H1 (cell line): ENCODE results near the gene WTIP. TPM values are rescaled to one million over a fixed set of nuclear protein-coding genes. Genes with fewer than 3 reads are reported as not detected.

Source experiments
- CTCF ChIA-PET: fragments of 300-600 bp; sonication (Branson Sonifier 250); formaldehyde crosslinking; loops from one replicate; lab custom pipeline; 2021; ENCODE audit not compliant: partially characterized antibody; lab: Charles Lee
- POLR2A ChIA-PET: fragments of 300-600 bp; sonication (Branson Sonifier 250); formaldehyde crosslinking; loops from one replicate; lab custom pipeline; 2021; ENCODE audit warnings: inconsistent platforms; ENCODE audit not compliant: partially characterized antibody; lab: Charles Lee
- DNase-seq, 2 experiments: peaks; one replicate each; pipeline versions ENCODE4 v3.0.0 to v3.0.0-alpha.2; 2010 to 2022; ENCODE audit warnings: low spot score in 2 of 2, low read depth in 1 of 2, mixed read lengths in 1 of 2
- FAIRE-seq: peaks from 2 replicates; lab custom pipeline; 2011; peaks lifted over from hg19 to GRCh38; lab: Jason Lieb, UNC
- H2AFZ ChIP-seq: 2 replicates; pipeline ENCODE4 v1.8.1; 2012; ENCODE audit warnings: low read length, inconsistent platforms
- H2AK5ac ChIP-seq: 2 replicates; pipeline ENCODE4 v1.6.1; 2013; ENCODE audit warnings: low read depth, low read length
- H2BK120ac ChIP-seq: replicated peaks from 2 replicates; pipeline ENCODE3; 2013; ENCODE audit warnings: low read depth, low read length, inconsistent platforms
- H2BK12ac ChIP-seq: 2 replicates; pipeline ENCODE4 v1.6.1; 2013; ENCODE audit warnings: low read depth, low read length
- H2BK15ac ChIP-seq: 2 replicates; pipeline ENCODE4 v1.6.1; 2013; ENCODE audit warnings: low read length
- H2BK20ac ChIP-seq: 2 replicates; pipeline ENCODE4 v1.6.1; 2013; ENCODE audit warnings: low read length
- H2BK5ac ChIP-seq: 2 replicates; pipeline ENCODE4 v1.6.1; 2013; ENCODE audit warnings: low read depth, low read length
- H3K14ac ChIP-seq: 2 replicates; pipeline ENCODE4 v1.6.1; 2013; ENCODE audit warnings: inconsistent platforms; ENCODE audit not compliant: insufficient read length
- H3K18ac ChIP-seq: 2 replicates; pipeline ENCODE4 v1.6.1; 2013; ENCODE audit warnings: low read length; ENCODE audit errors: extremely low read depth
- H3K23ac ChIP-seq: 2 replicates; pipeline ENCODE4 v1.6.1; 2013; ENCODE audit warnings: inconsistent platforms; ENCODE audit not compliant: insufficient read length
- H3K23me2 ChIP-seq: 2 replicates; pipeline ENCODE4 v1.6.1; 2013; ENCODE audit warnings: low read depth, low read length
- H3K27ac ChIP-seq: 2 replicates; pipeline ENCODE4 v1.6.1; 2011; ENCODE audit warnings: low read depth, low read length, inconsistent platforms
- H3K27me3 ChIP-seq, 4 experiments: replicated peaks in 1 of 4; 1 replicate in 1 of 4; 2 replicates in 3 of 4; pipeline versions ENCODE4 v1.6.1 to v1.8.1; 2011 to 2013; ENCODE audit warnings: low read length in 3 of 4, mild to moderate bottlenecking in 3 of 4, inconsistent platforms in 2 of 4, mixed read lengths in 2 of 4, moderate library complexity in 1 of 4; ENCODE audit not compliant: control insufficient read depth in 3 of 4, insufficient read depth in 3 of 4; ENCODE audit errors: extremely low read depth in 1 of 4
- H3K36me3 ChIP-seq, 4 experiments: 2 replicates each; pipeline versions ENCODE4 v1.6.1 to v1.8.1; 2011 to 2013; ENCODE audit warnings: mild to moderate bottlenecking in 4 of 4, low read length in 3 of 4, moderate library complexity in 2 of 4, control low read depth in 1 of 4, inconsistent platforms in 1 of 4; ENCODE audit not compliant: insufficient read depth in 4 of 4, control insufficient read depth in 2 of 4
- H3K4ac ChIP-seq: replicated peaks from 2 replicates; pipeline ENCODE3; 2013; ENCODE audit warnings: low read length, low read depth, mixed read lengths, inconsistent platforms; ENCODE audit not compliant: insufficient read length
- H3K4me1 ChIP-seq, 4 experiments: replicated peaks in 1 of 4; 1 replicate in 1 of 4; 2 replicates in 3 of 4; pipeline versions ENCODE4 v1.6.1 to v1.8.1; 2011 to 2013; ENCODE audit warnings: low read length in 3 of 4, inconsistent platforms in 2 of 4, mixed read lengths in 1 of 4; ENCODE audit not compliant: insufficient read depth in 4 of 4, control insufficient read depth in 3 of 4
- H3K4me2 ChIP-seq, 2 experiments: 2 replicates each; pipeline versions ENCODE4 v1.6.1 to v1.8.1; 2011 to 2013; ENCODE audit warnings: low read depth in 2 of 2, low read length in 2 of 2, control low read depth in 1 of 2, inconsistent platforms in 1 of 2, mild to moderate bottlenecking in 1 of 2; ENCODE audit not compliant: insufficient read depth in 1 of 2
- H3K4me3 ChIP-seq, 4 experiments: fragments of 200-600, 300-600 bp in 1 of 4; sonication (generic), shearing (Covaris generic), sonication (Bioruptor Twin) in 1 of 4; 2 replicates each; pipeline versions ENCODE4 v1.5.1 to v1.8.1; 2011 to 2016; ENCODE audit warnings: low read length in 4 of 4, low read depth in 3 of 4, control low read depth in 2 of 4, inconsistent platforms in 2 of 4, mild to moderate bottlenecking in 2 of 4, mixed read lengths in 1 of 4, moderate library complexity in 1 of 4; ENCODE audit not compliant: insufficient read depth in 2 of 4; ENCODE audit errors: extremely low read depth in 1 of 4
- H3K56ac ChIP-seq: replicated peaks from 2 replicates; pipeline ENCODE3; 2013; ENCODE audit warnings: low read depth, mild to moderate bottlenecking, mixed read lengths, low read length, inconsistent platforms; ENCODE audit not compliant: insufficient read length
- H3K79me1 ChIP-seq: 2 replicates; pipeline ENCODE4 v1.6.1; 2013; ENCODE audit warnings: low read depth, low read length, control low read depth
- H3K79me2 ChIP-seq, 2 experiments: 2 replicates each; pipeline versions ENCODE4 v1.6.1 to v1.8.1; 2012 to 2013; ENCODE audit warnings: low read length in 2 of 2, mild to moderate bottlenecking in 2 of 2, inconsistent platforms in 1 of 2; ENCODE audit not compliant: insufficient read depth in 2 of 2, control insufficient read depth in 1 of 2
- H3K9ac ChIP-seq, 4 experiments: replicated peaks in 1 of 4; 1 replicate in 1 of 4; 2 replicates in 3 of 4; pipeline versions ENCODE4 v1.6.1 to v1.8.1; 2011 to 2013; ENCODE audit warnings: low read depth in 3 of 4, low read length in 3 of 4, control low read depth in 2 of 4, mild to moderate bottlenecking in 2 of 4, moderate library complexity in 2 of 4, inconsistent platforms in 1 of 4; ENCODE audit errors: extremely low read depth in 1 of 4
- H3K9me3 ChIP-seq, 2 experiments: 2 replicates each; pipeline versions ENCODE4 v1.6.1 to v1.8.1; 2012 to 2013; ENCODE audit warnings: mild to moderate bottlenecking in 2 of 2, moderate library complexity in 2 of 2, control low read depth in 1 of 2, inconsistent platforms in 1 of 2, low read depth in 1 of 2, low read length in 1 of 2, mixed read lengths in 1 of 2; ENCODE audit not compliant: insufficient read depth in 2 of 2
- H4K20me1 ChIP-seq, 2 experiments: replicated peaks in 1 of 2; 2 replicates each; pipeline versions ENCODE3 to v1.8.1; 2011 to 2013; ENCODE audit warnings: inconsistent platforms in 2 of 2, low read length in 2 of 2, mild to moderate bottlenecking in 1 of 2; ENCODE audit not compliant: insufficient read depth in 2 of 2, control insufficient read depth in 1 of 2
- H4K5ac ChIP-seq: 2 replicates; pipeline ENCODE4 v1.6.1; 2013; ENCODE audit warnings: low read length, low read depth, mixed read lengths, inconsistent platforms; ENCODE audit not compliant: insufficient read length
- H4K8ac ChIP-seq: 2 replicates; pipeline ENCODE4 v1.8.0; 2013; ENCODE audit warnings: mild to moderate bottlenecking, moderate library complexity, low read length, inconsistent platforms; ENCODE audit not compliant: insufficient read depth; ENCODE audit errors: extremely low read depth
- H4K91ac ChIP-seq: replicated peaks from 2 replicates; pipeline ENCODE3; 2013; ENCODE audit warnings: low read length, mixed read lengths, inconsistent platforms; ENCODE audit not compliant: insufficient read length
- FOSL1 ChIP-seq: IDR thresholded peaks from 2 replicates; pipeline ENCODE4 v1.6.1; 2011; ENCODE audit warnings: mild to moderate bottlenecking, low read depth, low read length, moderate library complexity; ENCODE audit not compliant: insufficient read depth
- GTF2F1 ChIP-seq: IDR thresholded peaks from 2 replicates; pipeline ENCODE4 v1.6.1; 2012; ENCODE audit warnings: low read depth, low read length, improper control_type of control experiment, borderline replicate concordance
- MAFK ChIP-seq: IDR thresholded peaks from 2 replicates; pipeline ENCODE4 v1.6.1; 2012; ENCODE audit warnings: low read depth, mild to moderate bottlenecking, improper control_type of control experiment, low read length
- SIN3A ChIP-seq, 2 experiments: IDR thresholded peaks in 1 of 2; conservative IDR thresholded peaks in 1 of 2; 2 replicates each; pipeline ENCODE4 v1.6.1; 2011 to 2012; ENCODE audit warnings: low read length in 2 of 2, improper control_type of control experiment in 1 of 2, low read depth in 1 of 2, mild to moderate bottlenecking in 1 of 2
- TAF7 ChIP-seq: optimal IDR thresholded peaks from 2 replicates; pipeline ENCODE3; 2011; ENCODE audit warnings: low read depth, mild to moderate bottlenecking, inconsistent platforms, low read length, moderate library complexity, borderline replicate concordance
- TEAD4 ChIP-seq: IDR thresholded peaks from 2 replicates; pipeline ENCODE4 v1.6.1; 2012; ENCODE audit warnings: low read depth, low read length, inconsistent platforms, mixed read lengths
- WGBS, 2 experiments: shearing (Covaris generic) in 1 of 2; methylation state at CpG; one replicate each; pipeline versions ENCODE4 v1.1.6 to v1.1.7; 2013 to 2015; ENCODE audit warnings: low lambda C conversion rate in 2 of 2, mixed read lengths in 2 of 2, inconsistent platforms in 1 of 2, low coverage in 1 of 2, missing lambda C conversion rate in 1 of 2; ENCODE audit not compliant: insufficient replicate concordance in 2 of 2, insufficient coverage in 1 of 2, insufficient read length in 1 of 2; ENCODE audit errors: extremely low coverage in 1 of 2, missing lambda C conversion rate in 1 of 2; 5-methylcytosine and 5-hydroxymethylcytosine counted together
- polyA plus RNA-seq, 7 experiments: library from polyadenylated mRNA; depleted of rRNA in 3 of 7; stranded (reverse) in 5 of 7; unstranded in 2 of 7; fragments of >200 nt in 5 of 7; fragments of 200-250 nt in 2 of 7; gene quantifications; 1 replicate in 5 of 7; 2 replicates in 1 of 7; 4 replicates in 1 of 7; pipeline versions ENCODE4 v1.2.1 to v1.2.3, GENCODE V29; 2011 to 2013; ENCODE audit warnings: missing spikeins in 2 of 7, mixed read lengths in 2 of 7
- total RNA-seq: library from RNA; stranded (reverse); fragmentation: NEBNext Ultra II Directional; extraction: Animal tissue kit (Norgen Biotek cat#: 25700); gene quantifications from 2 replicates; pipeline ENCODE4 v1.2.1, GENCODE V29; 2021

Gene WTIP
- total and polyA plus RNA-seq, 2 of the 8 experiments (the other 6 are each of a cell fraction or from before 2014, with no cell fraction given): 8.7 to 15.4 TPM

DNA sequence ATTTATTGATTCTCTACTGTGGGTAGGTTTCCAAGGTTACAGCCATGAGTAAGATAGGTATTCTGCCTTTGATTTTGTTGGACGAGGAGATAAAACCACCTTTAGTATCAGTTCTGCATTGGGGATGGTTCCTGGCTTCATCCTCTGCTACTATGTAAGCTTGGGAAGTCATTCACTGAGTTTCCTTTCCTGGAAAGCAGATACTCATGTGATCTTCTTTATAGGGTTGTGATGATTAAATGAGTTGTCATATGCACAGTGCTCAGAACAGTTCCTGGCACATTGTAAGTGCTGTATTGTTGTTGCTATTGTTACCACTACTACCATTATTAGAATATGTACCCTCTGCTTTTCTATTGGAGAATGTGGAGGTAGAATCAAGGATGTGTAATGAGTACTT lies 13.1 kb upstream of the WTIP start:
- H3K56ac ChIP-seq: no peak overlapping the region
- H2BK12ac ChIP-seq: no peak overlapping the region
- no peak overlapping the region for H2BK15ac ChIP-seq
- peaks cover 0 to 3% of the 10 kb centered on the region in 2 experiments for H4K20me1 ChIP-seq
- ChIA-PET CTCF (no interaction called here), POLR2A (interaction anchor here (1.2 kb wide), 1 partner anchor 9 kb away, joined by 6 read pairs; no protein-coding TSS in a partner anchor)
- TF ChIP-seq MAFK: no peak
- TF ChIP-seq FOSL1: no peak
- TF ChIP-seq TEAD4: no peak
- TF ChIP-seq TAF7: no peak
- TF ChIP-seq SIN3A (conservative IDR thresholded peaks at IDR 0.05 in 1 of 2, IDR thresholded peaks at IDR 0.05 in 1 of 2; ENCODE audit: low read depth in 1 of 2, low read length in 2 of 2): no peak
- no peak for TF ChIP-seq GTF2F1
- DNase-seq: no peak
- H3K36me3 ChIP-seq: peaks cover 23 to 84% (median 64%) of the 10 kb centered on the region in 4 experiments
- no peaks in the 10 kb centered on the region for H3K4me1 ChIP-seq
- no peak overlapping the region for H2BK5ac ChIP-seq
- no peak overlapping the region for H3K27ac ChIP-seq
- no peaks in the 10 kb centered on the region for H3K23me2 ChIP-seq
- H2BK120ac ChIP-seq: no peak overlapping the region
- H3K14ac ChIP-seq: no peak overlapping the region
- no peak overlapping the region for H3K4me3 ChIP-seq
- no peak overlapping the region for H2BK20ac ChIP-seq
- H3K18ac ChIP-seq: no peak overlapping the region
- H3K4ac ChIP-seq: no peak overlapping the region
- no peak overlapping the region for H3K4me2 ChIP-seq
- no peak overlapping the region for H2AK5ac ChIP-seq
- H3K9ac ChIP-seq: no peak overlapping the region; a peak in 1 of 7 replicates
- H4K5ac ChIP-seq: no peak overlapping the region
- WGBS, 2 experiments: 79% methylated on average over 1 of the region's 1 CpG; no CpG with 5 or more reads in 1 of the 2 experiments
- FAIRE-seq: no peak
- H3K23ac ChIP-seq: no peak overlapping the region
- H3K27me3 ChIP-seq: no peaks in the 10 kb centered on the region
- no peaks in the 10 kb centered on the region; the same call in 1 of the 2 replicates for H3K79me1 ChIP-seq
- H3K9me3 ChIP-seq: no peaks in the 10 kb centered on the region
- no peaks in the 10 kb centered on the region for H3K79me2 ChIP-seq
- H2AFZ ChIP-seq: no peak overlapping the region
- H4K91ac ChIP-seq: no peak overlapping the region
- H4K8ac ChIP-seq: no peak overlapping the region
